GM12891 (cell line): ENCODE results near the gene PALM3.
A peak's percentile ranks its signal among the peaks of the same experiment; 100 is the strongest.

Experiments
- DNase-seq: peaks from one replicate; pipeline ENCODE4 v3.0.0; 2011; ENCODE audit warnings: low spot score; ENCODE audit not compliant: insufficient read length
- FAIRE-seq: peaks from 2 replicates; lab custom pipeline; 2011; peaks lifted over from hg19 to GRCh38; lab: Jason Lieb, UNC
- PAX5 ChIP-seq: IDR thresholded peaks from 2 replicates; pipeline ENCODE4 v1.6.1; 2011; ENCODE audit warnings: low read length, moderate library complexity, mild to moderate bottlenecking; ENCODE audit not compliant: insufficient read depth, severe bottlenecking
- POLR2A ChIP-seq: IDR thresholded peaks from 2 replicates; pipeline ENCODE4 v1.6.1; 2011; ENCODE audit warnings: low read depth, low read length, control low read depth
- POU2F2 ChIP-seq: IDR thresholded peaks from 2 replicates; pipeline ENCODE4 v1.6.1; 2011; ENCODE audit warnings: low read depth, mild to moderate bottlenecking, control low read depth, low read length, moderate library complexity
- SPI1 ChIP-seq: IDR thresholded peaks from 2 replicates; pipeline ENCODE4 v1.6.1; 2011; ENCODE audit warnings: low read depth, low read length, control low read depth
- TAF1 ChIP-seq: IDR thresholded peaks from 2 replicates; pipeline ENCODE4 v1.6.1; 2011; ENCODE audit warnings: low read depth, low read length, control low read depth

Gene PALM3

GRCh38 chr19:14005349-14006084 is 56.4 kb downstream of the PALM3 start:
- TF ChIP-seq PAX5, result no peak
- peak; percentile 42; the same call in 1 of the 2 replicates for TF ChIP-seq POLR2A
- TF ChIP-seq POU2F2, result no peak
- peak; percentile 47 for FAIRE-seq
- DNase-seq, result peak; percentile 58

DNA sequence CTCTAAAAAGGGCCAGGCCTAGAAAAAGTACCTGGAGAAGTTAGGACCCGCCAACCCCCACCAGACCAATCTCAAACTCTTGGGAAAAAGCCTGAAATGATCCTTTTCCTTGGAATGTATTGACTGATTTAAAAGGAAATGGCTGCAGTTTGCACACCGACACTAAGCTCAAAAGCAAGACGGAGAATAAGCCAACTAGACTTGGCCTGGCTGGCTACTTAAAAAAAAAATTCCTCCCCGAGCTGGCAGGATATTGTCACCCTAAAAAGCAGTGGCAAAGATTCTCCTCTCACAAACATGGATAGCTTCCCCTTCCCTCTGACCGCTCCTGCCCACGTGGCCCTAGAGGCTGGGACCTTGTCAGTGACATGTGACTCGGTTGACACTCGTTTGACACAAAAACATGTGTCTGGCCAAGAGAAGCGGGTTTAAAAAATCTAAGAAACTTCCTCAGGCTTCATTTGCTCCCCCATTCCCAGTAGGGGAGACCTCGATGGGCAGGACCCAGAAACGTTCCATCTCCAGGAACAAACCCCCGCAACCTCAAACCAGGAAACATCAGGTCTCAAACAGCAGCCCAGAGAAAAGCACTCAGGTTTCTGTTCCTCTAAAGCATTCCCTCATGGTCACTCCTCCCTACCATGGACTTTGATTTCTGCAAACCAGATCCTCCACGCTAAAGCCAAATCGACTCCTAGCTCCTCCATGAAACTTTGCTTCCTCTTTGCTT is 57.1 kb downstream of the PALM3 start:
- TF ChIP-seq PAX5 (no peak), TAF1 (0 out of 2 replicates have a peak, but pooled peaks have one; percentile 17), SPI1 (peak; percentile 94)
- FAIRE-seq, result peak; percentile 35
- no peak for DNase-seq
